Naive thymus-derived CD4-positive, alpha-beta T cell (primary cell): Measurements from ENCODE around the gene MIEN1. TPM values are rescaled to one million over a fixed set of nuclear protein-coding genes. Genes with fewer than 3 reads are reported as not detected.

Experiments used
- ATAC-seq: fragments of 150-1000 bp; cut with Tn5 transposase; 2 replicates; pipeline ENCODE4 v1.10.0; 2021; ENCODE audit warnings: mild to moderate bottlenecking, moderate library complexity
- CTCF ChIA-PET: fragments of 350-600 bp; sonication (Branson Sonifier 250); formaldehyde crosslinking; loops from one replicate; lab custom pipeline; 2021; ENCODE audit warnings: antibody characterized with exemption; lab: Charles Lee
- POLR2A ChIA-PET: fragments of 350-600 bp; sonication (Branson Sonifier 250); formaldehyde crosslinking; loops from one replicate; lab custom pipeline; 2021; ENCODE audit warnings: antibody characterized with exemption, inconsistent platforms; lab: Charles Lee
- DNase-seq, 9 donors: peaks; one replicate each; pipeline versions ENCODE4 v3.0.0 to v3.0.0-alpha.2; 2020 to 2022; ENCODE audit warnings: mixed read lengths in 1 of 9
- H3K27ac ChIP-seq: one replicate; pipeline ENCODE4 v1.7.0; 2013; ENCODE audit warnings: mild to moderate bottlenecking, low read depth, low read length, moderate library complexity
- H3K27me3 ChIP-seq, 2 donors: one replicate each; pipeline ENCODE4 v1.7.0; 2013; ENCODE audit warnings: low read length in 2 of 2, mild to moderate bottlenecking in 2 of 2, moderate library complexity in 2 of 2; ENCODE audit not compliant: control insufficient read depth in 2 of 2, insufficient read depth in 2 of 2
- H3K36me3 ChIP-seq, 3 experiments: 1 replicate in 2 of 3; 2 replicates in 1 of 3; pipeline ENCODE4 v1.7.0; 2013; ENCODE audit warnings: low read length in 3 of 3, mild to moderate bottlenecking in 3 of 3, moderate library complexity in 1 of 3; ENCODE audit not compliant: insufficient read depth in 3 of 3, control insufficient read depth in 2 of 3
- H3K4me1 ChIP-seq, 2 donors: one replicate each; pipeline ENCODE4 v1.7.0; 2013; ENCODE audit warnings: low read length in 2 of 2, mild to moderate bottlenecking in 2 of 2, moderate library complexity in 1 of 2; ENCODE audit not compliant: control insufficient read depth in 2 of 2, insufficient read depth in 2 of 2
- H3K4me3 ChIP-seq: 2 replicates; pipeline ENCODE4 v1.7.0; 2013; ENCODE audit warnings: mild to moderate bottlenecking, low read length
- H3K9me3 ChIP-seq, 3 experiments: 1 replicate in 2 of 3; 2 replicates in 1 of 3; pipeline ENCODE4 v1.7.0; 2013; ENCODE audit warnings: low read length in 3 of 3; ENCODE audit not compliant: control insufficient read depth in 2 of 3
- H3K27ac Mint-ChIP-seq, 9 donors: one replicate each; pipeline ENCODE4 v1.8.0; 2020 to 2022; ENCODE audit warnings: mixed read lengths in 9 of 9, mild to moderate bottlenecking in 8 of 9, moderate library complexity in 5 of 9, inconsistent platforms in 2 of 9
- H3K27me3 Mint-ChIP-seq, 5 donors: one replicate each; pipeline ENCODE4 v1.8.0; 2021 to 2022; ENCODE audit warnings: mixed read lengths in 5 of 5, mild to moderate bottlenecking in 1 of 5
- H3K36me3 Mint-ChIP-seq, 5 donors: one replicate each; pipeline ENCODE4 v1.8.0; 2020 to 2022; ENCODE audit warnings: mixed read lengths in 5 of 5, mild to moderate bottlenecking in 3 of 5, inconsistent platforms in 1 of 5
- H3K4me1 Mint-ChIP-seq, 7 donors: one replicate each; pipeline ENCODE4 v1.8.0; 2020 to 2022; ENCODE audit warnings: mixed read lengths in 7 of 7, mild to moderate bottlenecking in 3 of 7, inconsistent platforms in 1 of 7
- H3K4me3 Mint-ChIP-seq, 10 donors: one replicate each; pipeline ENCODE4 v1.8.0; 2020 to 2022; ENCODE audit warnings: mild to moderate bottlenecking in 10 of 10, mixed read lengths in 10 of 10, moderate library complexity in 6 of 10, inconsistent platforms in 2 of 10
- H3K9me3 Mint-ChIP-seq, 11 donors: one replicate each; pipeline ENCODE4 v1.8.0; 2020 to 2022; ENCODE audit warnings: mixed read lengths in 11 of 11, mild to moderate bottlenecking in 4 of 11, inconsistent platforms in 1 of 11, moderate library complexity in 1 of 11
- intact Hi-C, 2 donors: fragments of 100-400 bp; cut with micrococcal nuclease; formaldehyde crosslinking; loops; one replicate each; pipeline ENCODE4 v1.15.1; 2023
- polyA plus RNA-seq, 2 donors: library from polyadenylated mRNA; unstranded; fragments of 300-500 nt; fragmentation: Illumina TruSeq; gene quantifications; one replicate each; pipeline ENCODE4 v1.2.3, GENCODE V29; 2021
- total RNA-seq, 6 experiments: library from RNA in 5 of 6; stranded (reverse) in 5 of 6; gene quantifications; 1 replicate in 5 of 6; 2 replicates in 1 of 6; pipeline ENCODE4 v1.2.3 and lab custom pipeline; 2021 to 2026

Gene MIEN1
- total and polyA plus RNA-seq, 7 experiments from 2014 or later: 28.7 to 74.3 (median 34.4) TPM

DNA sequence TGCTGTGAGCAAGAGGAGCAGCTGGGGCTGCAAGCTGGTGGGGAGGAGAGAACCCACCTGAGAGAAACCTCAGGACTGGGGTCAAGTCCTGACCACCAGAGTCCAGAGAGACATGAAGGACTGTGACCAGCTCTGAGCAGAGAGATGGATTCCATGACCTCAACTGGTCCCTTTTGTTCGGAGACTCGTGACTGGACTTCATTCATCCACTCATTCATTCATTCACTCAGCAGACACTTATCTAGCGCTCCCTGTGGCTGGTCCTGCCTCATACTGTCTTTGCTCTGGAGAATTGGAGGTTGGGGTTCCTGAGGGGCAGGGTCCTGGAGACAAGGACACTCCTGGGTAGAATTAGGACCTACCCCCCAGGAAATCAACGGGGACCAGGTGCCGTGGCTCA, 26.4 kb downstream of the MIEN1 start:
- Mint-ChIP-seq H3K36me3 (peaks cover 0 to 6% (median 0%) of the 10 kb centered on the region in 5 donors), H3K27me3 (peaks cover 21 to 36% (median 24%) of the 10 kb centered on the region in 5 donors), H3K27ac (no peak overlapping the region), H3K9me3 (peaks cover 0 to 2% (median 0%) of the 10 kb centered on the region in 11 donors), H3K4me1 (peaks cover 17 to 46% (median 29%) of the 10 kb centered on the region in 7 donors), H3K4me3 (no peak overlapping the region)
- H3K4me3 ChIP-seq: no peak overlapping the region
- H3K27ac ChIP-seq: no peak overlapping the region
- no peaks in the 10 kb centered on the region for H3K9me3 ChIP-seq
- peaks cover 7 to 16% of the 10 kb centered on the region in 2 donors for H3K4me1 ChIP-seq
- CTCF ChIA-PET: no interaction called here
- H3K27me3 ChIP-seq: peaks cover 3 to 14% of the 10 kb centered on the region in 2 donors
- ATAC-seq: no peak
- no peak for DNase-seq
- H3K36me3 ChIP-seq: no peaks in the 10 kb centered on the region
- intact Hi-C loops: no loop called here
- POLR2A ChIA-PET: interaction anchor here (0.6 to 1.4 kb wide), 2 partner anchors 24 to 26 kb away, joined by 3 read pairs; partner anchors contain the start of gene MIEN1

- POLR2A ChIA-PET: interaction anchor here (0.6 to 2.0 kb wide), 2 partner anchors 16 to 23 kb away, joined by 3 to 7 read pairs; partner anchors contain the start of gene PGAP3
- ATAC-seq: no peak
Measured at GRCh38 chr17:39702901-39703893, 27.1 kb downstream of the MIEN1 start.

GRCh38 chr17:39701784-39702422, 28.4 kb downstream of the MIEN1 start:
- peaks cover 0 to 12% (median 6%) of the 10 kb centered on the region in 5 donors for H3K36me3 Mint-ChIP-seq
- no peak overlapping the region for H3K4me3 Mint-ChIP-seq
- Histone ChIP-seq H3K9me3 (no peaks in the 10 kb centered on the region), H3K4me1 (peaks cover 2 to 7% of the 10 kb centered on the region in 2 donors), H3K36me3 (no peaks in the 10 kb centered on the region), H3K27ac (no peak overlapping the region), H3K4me3 (no peak overlapping the region), H3K27me3 (peaks cover 3 to 14% of the 10 kb centered on the region in 2 donors)
- H3K4me1 Mint-ChIP-seq: peaks cover 7 to 29% (median 15%) of the 10 kb centered on the region in 7 donors
- intact Hi-C loops: no loop called here
- peaks cover 0 to 2% (median 0%) of the 10 kb centered on the region in 11 donors for H3K9me3 Mint-ChIP-seq
- H3K27me3 Mint-ChIP-seq: peaks cover 28 to 48% (median 29%) of the 10 kb centered on the region in 5 donors
- CTCF ChIA-PET: interaction anchor here (2.0 kb wide), 1 partner anchor 14 kb away, joined by 4 read pairs; the partner anchor contains the start of gene PGAP3
- ATAC-seq (no peak), DNase-seq (no peak)
- peak overlapping the region in 1 of 9 donors; percentile 13 for H3K27ac Mint-ChIP-seq
- POLR2A ChIA-PET: interaction anchor here (1.2 to 2.0 kb wide), 2 partner anchors 12 to 14 kb away, joined by 5 to 7 read pairs; partner anchors contain the start of gene PGAP3

More at GRCh38 chr17:39702901-39703893, 27.1 kb downstream of the MIEN1 start:
- intact Hi-C loops: no loop called here
- Mint-ChIP-seq H3K9me3 (peaks cover 0 to 2% (median 0%) of the 10 kb centered on the region in 11 donors), H3K27me3 (peaks cover 24 to 42% (median 28%) of the 10 kb centered on the region in 5 donors), H3K27ac (no peak overlapping the region), H3K4me1 (peaks cover 17 to 41% (median 27%) of the 10 kb centered on the region in 7 donors), H3K36me3 (peaks cover 0 to 6% (median 0%) of the 10 kb centered on the region in 5 donors), H3K4me3 (no peak overlapping the region)
- no peaks in the 10 kb centered on the region for H3K9me3 ChIP-seq
- peaks cover 3 to 14% of the 10 kb centered on the region in 2 donors for H3K27me3 ChIP-seq
- CTCF ChIA-PET: interaction anchor here (2.0 kb wide), 1 partner anchor 16 kb away, joined by 4 read pairs; the partner anchor contains the start of gene PGAP3
- DNase-seq: no peak
- H3K27ac ChIP-seq: no peak overlapping the region
- no peaks in the 10 kb centered on the region for H3K36me3 ChIP-seq
- H3K4me3 ChIP-seq: no peak overlapping the region
- peaks cover 7 to 16% of the 10 kb centered on the region in 2 donors for H3K4me1 ChIP-seq

GRCh38 chr17:39701012-39701783, 29.1 kb downstream of the MIEN1 start:
- H3K36me3 ChIP-seq: no peaks in the 10 kb centered on the region
- peaks cover 5 to 22% (median 10%) of the 10 kb centered on the region in 7 donors for H3K4me1 Mint-ChIP-seq
- intact Hi-C loops: no loop called here
- H3K27me3 Mint-ChIP-seq: peaks cover 28 to 48% (median 29%) of the 10 kb centered on the region in 5 donors
- no peaks in the 10 kb centered on the region for H3K9me3 ChIP-seq
- DNase-seq (no peak), ATAC-seq (no peak)
- H3K36me3 Mint-ChIP-seq: peaks cover 0 to 12% (median 6%) of the 10 kb centered on the region in 5 donors
- no peak overlapping the region for H3K27ac ChIP-seq
- H3K4me3 Mint-ChIP-seq: peak overlapping the region in 5 of 10 donors; percentile 18 to 53 (median 38)
- peak overlapping the region in 1 of 9 donors; percentile 13 for H3K27ac Mint-ChIP-seq
- H3K4me3 ChIP-seq: no peak overlapping the region
- peaks cover 3 to 14% of the 10 kb centered on the region in 2 donors for H3K27me3 ChIP-seq
- ChIA-PET POLR2A (interaction anchor here (1.2 to 2.0 kb wide), 3 partner anchors 11 to 14 kb away, joined by 4 to 7 read pairs (median 5); partner anchors contain the start of gene PGAP3), CTCF (interaction anchor here (2.0 kb wide), 1 partner anchor 14 kb away, joined by 4 read pairs; the partner anchor contains the start of gene PGAP3)
- H3K4me1 ChIP-seq: peaks cover 0 to under 1% of the 10 kb centered on the region in 2 donors
- H3K9me3 Mint-ChIP-seq: peaks cover 0 to 2% (median 0%) of the 10 kb centered on the region in 11 donors

DNA sequence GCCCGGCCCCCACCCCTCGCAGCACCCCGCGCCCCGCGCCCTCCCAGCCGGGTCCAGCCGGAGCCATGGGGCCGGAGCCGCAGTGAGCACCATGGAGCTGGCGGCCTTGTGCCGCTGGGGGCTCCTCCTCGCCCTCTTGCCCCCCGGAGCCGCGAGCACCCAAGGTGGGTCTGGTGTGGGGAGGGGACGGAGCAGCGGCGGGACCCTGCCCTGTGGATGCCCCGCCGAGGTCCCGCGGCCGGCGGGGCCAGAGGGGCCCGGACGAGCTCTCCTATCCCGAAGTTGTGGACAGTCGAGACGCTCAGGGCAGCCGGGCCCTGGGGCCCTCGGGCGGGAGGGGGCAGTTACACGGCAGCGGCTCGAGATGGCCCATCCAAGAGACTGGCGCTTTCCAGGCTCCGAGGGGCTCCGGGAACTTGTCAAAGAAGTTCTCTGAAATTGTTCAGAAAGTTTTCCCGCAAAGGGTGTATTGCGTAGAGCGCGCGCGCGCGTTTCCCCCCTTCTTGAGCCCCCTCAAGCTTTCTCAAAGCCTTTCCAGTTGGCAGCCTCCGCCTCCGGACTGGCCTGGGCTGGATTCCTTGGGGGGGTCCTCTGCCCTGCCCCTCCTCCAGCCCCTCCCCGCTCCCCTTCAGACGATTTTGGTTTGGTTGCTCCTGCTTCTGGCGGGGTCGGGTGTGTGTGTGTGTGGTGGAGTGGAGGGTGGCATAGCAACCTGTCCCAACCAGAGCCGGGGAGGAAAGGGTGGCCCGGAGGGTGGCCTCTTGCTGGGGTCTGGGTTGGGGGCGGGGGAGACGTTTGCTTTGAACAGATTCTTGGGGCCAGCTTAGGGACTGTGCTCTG, 30.0 kb downstream of the MIEN1 start:
- Histone ChIP-seq H3K27me3 (peaks cover 3 to 14% of the 10 kb centered on the region in 2 donors), H3K27ac (no peak overlapping the region), H3K4me1 (no peaks in the 10 kb centered on the region), H3K9me3 (no peaks in the 10 kb centered on the region), H3K4me3 (no peak overlapping the region), H3K36me3 (no peaks in the 10 kb centered on the region)
- DNase-seq: no peak
- no peak for ATAC-seq
- ChIA-PET POLR2A (interaction anchor here (1.5 kb wide), 1 partner anchor 12 kb away, joined by 4 read pairs; the partner anchor contains the start of gene PGAP3), CTCF (no interaction called here)
- peaks cover 0 to 2% (median 0%) of the 10 kb centered on the region in 11 donors for H3K9me3 Mint-ChIP-seq
- peak overlapping the region in 1 of 9 donors; percentile 13 for H3K27ac Mint-ChIP-seq
- peaks cover 0 to 12% (median 6%) of the 10 kb centered on the region in 5 donors for H3K36me3 Mint-ChIP-seq
- H3K27me3 Mint-ChIP-seq: peaks cover 28 to 48% (median 29%) of the 10 kb centered on the region in 5 donors
- intact Hi-C loops: no loop called here
- peak overlapping the region in 6 of 10 donors; percentile 18 to 72 (median 43) for H3K4me3 Mint-ChIP-seq
- peaks cover 5 to 18% (median 10%) of the 10 kb centered on the region in 7 donors for H3K4me1 Mint-ChIP-seq
